OCI-LY1 (cell line): ENCODE results near the gene GOSR2.

Experiments used
- CTCF ChIP-seq: fragments of 200-600 bp; sonication (generic), shearing (Covaris generic); IDR thresholded peaks from 2 replicates; pipeline ENCODE4 v1.5.1; 2017; ENCODE audit warnings: mild to moderate bottlenecking, antibody characterized with exemption, low read length, moderate library complexity, mixed read lengths
- EZH2 ChIP-seq: fragments of 200-600 bp; sonication (generic), shearing (Covaris generic); IDR thresholded peaks from 2 replicates; pipeline ENCODE4 v1.8.0; 2017; ENCODE audit warnings: borderline replicate concordance, mixed run types, mild to moderate bottlenecking, antibody characterized with exemption, low read length, moderate library complexity, mixed read lengths

- TF ChIP-seq CTCF (no peak), EZH2 (no peak)
Observed at GRCh38 chr17:46890638-46891037, 32.3 kb upstream of the GOSR2 start.
